GM23338 (cell line): ENCODE data around the gene GBP5. TPM values are rescaled to one million over a fixed set of nuclear protein-coding genes. Genes with fewer than 3 reads are reported as not detected.
"Not testable (repeated sequence)": the region's sequence is repeated elsewhere in the genome, so short reads cannot be mapped to it uniquely, and the experiment has no call there.

Source experiments
- ATAC-seq: fragments of 200-7000 bp; cut with Tn5 transposase; 3 replicates; pipeline ENCODE4 v1.9.1; 2020
- DNase-seq: peaks from one replicate; pipeline ENCODE4 v3.0.0-alpha.2; 2015; ENCODE audit warnings: low spot score
- H2AFZ ChIP-seq: fragments of 200-600 bp; sonication (generic); 2 replicates; pipeline ENCODE4 v1.8.0; 2016; ENCODE audit warnings: antibody characterized with exemption, mild to moderate bottlenecking, moderate library complexity
- H3F3A ChIP-seq: fragments of 200-600 bp; sonication (generic); replicated peaks from 2 replicates; pipeline ENCODE4 v1.8.0; 2017; ENCODE audit warnings: antibody characterized with exemption, mixed run types, low read depth
- H3K27ac ChIP-seq: fragments of 200-600 bp; sonication (generic); 2 replicates; pipeline ENCODE4 v1.6.1; 2016; ENCODE audit warnings: low read depth
- H3K27me3 ChIP-seq: fragments of 200-600 bp; sonication (generic); 2 replicates; pipeline ENCODE4 v1.8.0; 2016; ENCODE audit warnings: mild to moderate bottlenecking, mixed run types, moderate library complexity; ENCODE audit not compliant: insufficient read depth
- H3K36me3 ChIP-seq: fragments of 200-600 bp; sonication (generic); 2 replicates; pipeline ENCODE4 v1.8.0; 2016; ENCODE audit warnings: mild to moderate bottlenecking; ENCODE audit not compliant: insufficient read depth
- H3K4me1 ChIP-seq: fragments of 200-600 bp; sonication (generic); 2 replicates; pipeline ENCODE4 v1.8.0; 2016; ENCODE audit warnings: mild to moderate bottlenecking, moderate library complexity; ENCODE audit not compliant: insufficient read depth
- H3K4me2 ChIP-seq: fragments of 200-600 bp; sonication (generic); 2 replicates; pipeline ENCODE4 v1.7.1; 2017; ENCODE audit warnings: mixed run types
- H3K4me3 ChIP-seq: fragments of 200-600 bp; sonication (generic); 2 replicates; pipeline ENCODE4 v1.6.1; 2016; ENCODE audit warnings: mixed run types
- H3K79me2 ChIP-seq: fragments of 200-600 bp; sonication (generic); replicated peaks from 2 replicates; pipeline ENCODE4 v1.8.0; 2017; ENCODE audit warnings: mild to moderate bottlenecking; ENCODE audit not compliant: insufficient read depth
- H3K9me2 ChIP-seq: fragments of 200-600 bp; sonication (generic); 2 replicates; pipeline ENCODE4 v1.8.0; 2017; ENCODE audit not compliant: insufficient read depth
- H4K20me1 ChIP-seq: fragments of 200-600 bp; sonication (generic); replicated peaks from 2 replicates; pipeline ENCODE4 v1.8.0; 2017; ENCODE audit warnings: mild to moderate bottlenecking; ENCODE audit not compliant: insufficient read depth
- H3K27ac Mint-ChIP-seq: 2 replicates; pipeline ENCODE4 v1.8.0; 2020; ENCODE audit warnings: inconsistent platforms, mild to moderate bottlenecking, moderate library complexity, mixed read lengths
- H3K27me3 Mint-ChIP-seq: 3 replicates; pipeline ENCODE4 v1.8.0; 2022; ENCODE audit warnings: low read depth, mild to moderate bottlenecking, moderate library complexity, mixed read lengths, inconsistent platforms; ENCODE audit not compliant: insufficient read depth, poor library complexity
- H3K36me3 Mint-ChIP-seq: 3 replicates; pipeline ENCODE4 v1.8.0; 2021; ENCODE audit warnings: low read depth, mild to moderate bottlenecking, inconsistent platforms, moderate library complexity, mixed read lengths
- H3K4me1 Mint-ChIP-seq: 3 replicates; pipeline ENCODE4 v1.8.0; 2020; ENCODE audit warnings: mild to moderate bottlenecking, inconsistent platforms, mixed read lengths
- H3K4me3 Mint-ChIP-seq: 3 replicates; pipeline ENCODE4 v1.8.0; 2021; ENCODE audit warnings: moderate library complexity, mild to moderate bottlenecking, inconsistent platforms, mixed read lengths
- H3K9me3 Mint-ChIP-seq: 3 replicates; pipeline ENCODE4 v1.8.0; 2020; ENCODE audit warnings: moderate library complexity, mild to moderate bottlenecking, inconsistent platforms, mixed read lengths
- CREB1 ChIP-seq: fragments of 250-450 bp; sonication (Bioruptor Pico); IDR thresholded peaks from 2 replicates; pipeline ENCODE4 v1.5.0; 2020; ENCODE audit warnings: low read depth, mild to moderate bottlenecking, moderate library complexity
- EZH2phosphoT487 ChIP-seq: fragments of 200-600 bp; sonication (generic); IDR thresholded peaks from one replicate; pipeline ENCODE4 v1.8.1; 2018; ENCODE audit warnings: antibody characterized with exemption; ENCODE audit not compliant: unreplicated experiment
- JUNB ChIP-seq: IDR thresholded peaks from one replicate; pipeline ENCODE4 v1.6.1; 2016; ENCODE audit warnings: antibody characterized with exemption; ENCODE audit not compliant: unreplicated experiment
- POLR2AphosphoS5 ChIP-seq: IDR thresholded peaks from 2 replicates; pipeline ENCODE4 v1.6.1; 2016; ENCODE audit warnings: antibody characterized with exemption, low read depth
- REST ChIP-seq: IDR thresholded peaks from one replicate; pipeline ENCODE4 v1.6.1; 2018; ENCODE audit warnings: antibody characterized with exemption; ENCODE audit not compliant: unreplicated experiment
- STAT1 ChIP-seq: IDR thresholded peaks from one replicate; pipeline ENCODE4 v1.6.1; 2016; ENCODE audit warnings: antibody characterized with exemption; ENCODE audit not compliant: unreplicated experiment
- ZNF114 ChIP-seq: fragments of 250-450 bp; sonication (Bioruptor Pico); IDR thresholded peaks from 2 replicates; pipeline ENCODE4 v1.5.0; 2020; ENCODE audit warnings: mild to moderate bottlenecking, moderate library complexity
- ZNF331 ChIP-seq: fragments of 250-450 bp; sonication (Bioruptor Pico); IDR thresholded peaks from 2 replicates; pipeline ENCODE4 v1.5.0; 2020; ENCODE audit warnings: low read depth, mild to moderate bottlenecking, moderate library complexity
- polyA plus RNA-seq: library from polyadenylated mRNA; unstranded; fragments of >200 nt; fragmentation: Nextera tagmentation; extraction: Ambion mirVana; gene quantifications from 2 replicates; pipeline ENCODE4 v1.2.1, GENCODE V29; 2016
- total RNA-seq: library from RNA; depleted of rRNA; stranded (reverse); fragments of >200 nt; shearing (Covaris generic); gene quantifications from 2 replicates; pipeline ENCODE4 v1.2.3, GENCODE V29; 2014
- TF ChIP-seq, protein P1 (sequence below), 2 experiments: fragments of 200-600 bp in 1 of 2; sonication (generic) in 1 of 2; conservative IDR thresholded peaks; 2 replicates each; pipeline versions ENCODE4 v1.5.1 to v1.6.1; 2016 to 2017; ENCODE audit warnings: antibody characterized with exemption in 2 of 2, low read depth in 2 of 2, mild to moderate bottlenecking in 2 of 2, moderate library complexity in 1 of 2
- TF ChIP-seq, protein P2 (sequence below): IDR thresholded peaks from 2 replicates; pipeline ENCODE4 v1.6.1; 2016; ENCODE audit warnings: antibody characterized with exemption

The GBP5 gene
- total and polyA plus RNA-seq, 2 experiments from 2014 or later = not detected

DNA sequence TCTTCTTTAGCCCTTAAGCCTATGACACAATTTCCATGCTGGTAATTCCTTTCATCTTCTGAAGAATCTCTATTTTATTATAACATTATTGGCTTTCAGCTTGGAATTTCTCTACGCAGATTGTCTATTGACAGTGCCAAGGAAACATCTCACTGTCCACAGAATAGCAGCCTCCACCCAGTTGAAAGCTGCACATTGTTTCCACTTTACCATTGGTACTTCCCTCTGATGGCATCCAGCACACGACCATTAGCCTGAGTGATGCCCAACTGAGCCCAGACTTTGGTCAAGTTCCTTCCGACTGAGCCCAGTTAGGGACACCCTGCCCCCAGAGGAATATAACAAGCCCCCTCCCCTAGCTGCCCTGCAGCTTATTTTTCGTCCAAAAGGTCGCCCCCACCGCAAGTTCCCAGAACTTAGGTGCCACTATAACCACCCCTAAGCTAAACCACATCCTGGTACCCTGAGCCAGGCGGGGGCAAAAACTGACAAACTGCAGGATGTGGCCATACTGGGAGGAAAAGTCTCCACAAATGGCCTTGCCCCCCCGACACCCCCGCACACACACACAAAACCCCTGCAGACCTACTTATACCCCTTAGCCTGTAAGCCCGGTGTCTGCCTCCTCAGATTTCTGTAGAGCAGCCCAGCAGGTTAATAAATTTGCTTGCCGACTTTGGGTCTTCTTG, 13.2 kb downstream of the GBP5 start:
- Mint-ChIP-seq H3K27me3 (no peaks in the 10 kb centered on the region), H3K27ac (no peak overlapping the region), H3K36me3 (no peaks in the 10 kb centered on the region), H3K4me1 (peaks cover 12% of the 10 kb centered on the region), H3K9me3 (no peaks in the 10 kb centered on the region), H3K4me3 (no peak overlapping the region)
- TF ChIP-seq ZNF114 (CRISPR knock-in tag) (no peak), ZNF331 (CRISPR knock-in tag) (no peak), JUNB (no peak)
- TF ChIP-seq, protein P1, sequence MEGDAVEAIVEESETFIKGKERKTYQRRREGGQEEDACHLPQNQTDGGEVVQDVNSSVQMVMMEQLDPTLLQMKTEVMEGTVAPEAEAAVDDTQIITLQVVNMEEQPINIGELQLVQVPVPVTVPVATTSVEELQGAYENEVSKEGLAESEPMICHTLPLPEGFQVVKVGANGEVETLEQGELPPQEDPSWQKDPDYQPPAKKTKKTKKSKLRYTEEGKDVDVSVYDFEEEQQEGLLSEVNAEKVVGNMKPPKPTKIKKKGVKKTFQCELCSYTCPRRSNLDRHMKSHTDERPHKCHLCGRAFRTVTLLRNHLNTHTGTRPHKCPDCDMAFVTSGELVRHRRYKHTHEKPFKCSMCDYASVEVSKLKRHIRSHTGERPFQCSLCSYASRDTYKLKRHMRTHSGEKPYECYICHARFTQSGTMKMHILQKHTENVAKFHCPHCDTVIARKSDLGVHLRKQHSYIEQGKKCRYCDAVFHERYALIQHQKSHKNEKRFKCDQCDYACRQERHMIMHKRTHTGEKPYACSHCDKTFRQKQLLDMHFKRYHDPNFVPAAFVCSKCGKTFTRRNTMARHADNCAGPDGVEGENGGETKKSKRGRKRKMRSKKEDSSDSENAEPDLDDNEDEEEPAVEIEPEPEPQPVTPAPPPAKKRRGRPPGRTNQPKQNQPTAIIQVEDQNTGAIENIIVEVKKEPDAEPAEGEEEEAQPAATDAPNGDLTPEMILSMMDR (conservative IDR thresholded peaks at IDR 0.05; ENCODE audit: low read depth in 2 of 2) = no peak
- Histone ChIP-seq H3K4me3 (no peak overlapping the region), H4K20me1 (no peaks in the 10 kb centered on the region; the same call in 1 of the 2 replicates), H3K4me2 (no peak overlapping the region), H3K4me1 (no peaks in the 10 kb centered on the region; the same call in 1 of the 2 replicates), H3K79me2 (no peaks in the 10 kb centered on the region), H3K36me3 (no peaks in the 10 kb centered on the region), H3K27me3 (no peaks in the 10 kb centered on the region), H3F3A (no peaks in the 10 kb centered on the region), H3K27ac (no peak overlapping the region), H3K9me2 (no peaks in the 10 kb centered on the region), H2AFZ (no peak overlapping the region)
- DNase-seq = no peak
- no peak for ATAC-seq

DNA sequence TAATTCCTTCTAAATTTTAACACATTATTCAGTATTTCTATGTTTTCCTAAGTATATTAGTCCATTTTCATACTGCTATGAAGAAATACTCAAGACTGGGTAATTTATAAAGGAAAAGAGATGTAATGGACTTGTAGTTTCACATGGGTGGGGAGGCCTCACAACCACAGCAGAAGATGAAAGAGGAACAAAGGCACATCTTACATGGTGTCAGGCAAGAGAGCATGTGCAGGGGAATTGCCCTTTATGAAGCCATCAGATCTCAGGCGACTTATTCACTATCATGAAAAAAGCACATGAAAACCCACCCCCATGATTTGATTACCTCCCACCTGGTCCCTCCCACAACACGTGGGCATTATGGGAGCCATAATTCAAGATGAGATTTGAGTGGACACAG, 15.6 kb downstream of the GBP5 start:
- H3K79me2 ChIP-seq = no peaks in the 10 kb centered on the region
- H2AFZ ChIP-seq = no peak overlapping the region
- no peaks in the 10 kb centered on the region for H3K9me3 Mint-ChIP-seq
- DNase-seq (no peak), ATAC-seq (no peak)
- H3K4me1 Mint-ChIP-seq = peaks cover 6% of the 10 kb centered on the region; the same call in 2 of the 3 replicates
- no peaks in the 10 kb centered on the region for H3K36me3 ChIP-seq
- no peak overlapping the region for H3K4me3 ChIP-seq
- no peaks in the 10 kb centered on the region for H3K27me3 Mint-ChIP-seq
- H3F3A ChIP-seq = no peaks in the 10 kb centered on the region
- H3K36me3 Mint-ChIP-seq = no peaks in the 10 kb centered on the region
- no peaks in the 10 kb centered on the region for H3K9me2 ChIP-seq
- H3K4me1 ChIP-seq = no peaks in the 10 kb centered on the region; the same call in 1 of the 2 replicates
- H3K27ac Mint-ChIP-seq = no peak overlapping the region
- TF ChIP-seq EZH2phosphoT487 (no peak), STAT1 (no peak), ZNF114 (CRISPR knock-in tag) (no peak), CREB1 (CRISPR knock-in tag) (no peak), POLR2AphosphoS5 (no peak), REST (no peak), JUNB (no peak), ZNF331 (CRISPR knock-in tag) (no peak)
- TF ChIP-seq, protein P1 (conservative IDR thresholded peaks at IDR 0.05; ENCODE audit: low read depth in 2 of 2) = no peak
- TF ChIP-seq, protein P2, sequence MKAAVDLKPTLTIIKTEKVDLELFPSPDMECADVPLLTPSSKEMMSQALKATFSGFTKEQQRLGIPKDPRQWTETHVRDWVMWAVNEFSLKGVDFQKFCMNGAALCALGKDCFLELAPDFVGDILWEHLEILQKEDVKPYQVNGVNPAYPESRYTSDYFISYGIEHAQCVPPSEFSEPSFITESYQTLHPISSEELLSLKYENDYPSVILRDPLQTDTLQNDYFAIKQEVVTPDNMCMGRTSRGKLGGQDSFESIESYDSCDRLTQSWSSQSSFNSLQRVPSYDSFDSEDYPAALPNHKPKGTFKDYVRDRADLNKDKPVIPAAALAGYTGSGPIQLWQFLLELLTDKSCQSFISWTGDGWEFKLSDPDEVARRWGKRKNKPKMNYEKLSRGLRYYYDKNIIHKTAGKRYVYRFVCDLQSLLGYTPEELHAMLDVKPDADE = no peak
- no peak overlapping the region for H3K4me3 Mint-ChIP-seq
- H4K20me1 ChIP-seq = no peaks in the 10 kb centered on the region; the same call in 1 of the 2 replicates
- no peaks in the 10 kb centered on the region for H3K27me3 ChIP-seq
- no peak overlapping the region for H3K27ac ChIP-seq
- no peak overlapping the region for H3K4me2 ChIP-seq

GRCh38 chr1:89255581-89255980, 17.1 kb downstream of the GBP5 start:
- H3K79me2 ChIP-seq, H3K4me3 ChIP-seq, H3K36me3 Mint-ChIP-seq, H3K4me1 ChIP-seq, ATAC-seq, H3K27ac ChIP-seq, H3K27me3 ChIP-seq, H3K36me3 ChIP-seq, H3K27me3 Mint-ChIP-seq, H3K9me2 ChIP-seq, H3K4me1 Mint-ChIP-seq, H3K4me2 ChIP-seq, DNase-seq, H3K9me3 Mint-ChIP-seq, H3F3A ChIP-seq, H4K20me1 ChIP-seq, H3K4me3 Mint-ChIP-seq, H3K27ac Mint-ChIP-seq, H2AFZ ChIP-seq: not testable (repeated sequence)
